Fibroblast of skin of scalp (primary cell): Measurements from ENCODE around the gene SIM1. TPM values are rescaled to one million over a fixed set of nuclear protein-coding genes. Genes with fewer than 3 reads are reported as not detected.
A peak's percentile ranks its signal among the peaks of the same experiment; 100 is the strongest.

ENCODE experiments used
- DNase-seq: peaks from one replicate; pipeline ENCODE4 v3.0.0-alpha.2; 2013
- polyA plus RNA-seq, 2 experiments: library from polyadenylated mRNA; unstranded; fragments of 120-200 nt; gene quantifications; one replicate each; pipeline ENCODE4 v1.2.1, GENCODE V29; 2013; ENCODE audit not compliant: insufficient read length in 2 of 2

SIM1 gene, protein sequence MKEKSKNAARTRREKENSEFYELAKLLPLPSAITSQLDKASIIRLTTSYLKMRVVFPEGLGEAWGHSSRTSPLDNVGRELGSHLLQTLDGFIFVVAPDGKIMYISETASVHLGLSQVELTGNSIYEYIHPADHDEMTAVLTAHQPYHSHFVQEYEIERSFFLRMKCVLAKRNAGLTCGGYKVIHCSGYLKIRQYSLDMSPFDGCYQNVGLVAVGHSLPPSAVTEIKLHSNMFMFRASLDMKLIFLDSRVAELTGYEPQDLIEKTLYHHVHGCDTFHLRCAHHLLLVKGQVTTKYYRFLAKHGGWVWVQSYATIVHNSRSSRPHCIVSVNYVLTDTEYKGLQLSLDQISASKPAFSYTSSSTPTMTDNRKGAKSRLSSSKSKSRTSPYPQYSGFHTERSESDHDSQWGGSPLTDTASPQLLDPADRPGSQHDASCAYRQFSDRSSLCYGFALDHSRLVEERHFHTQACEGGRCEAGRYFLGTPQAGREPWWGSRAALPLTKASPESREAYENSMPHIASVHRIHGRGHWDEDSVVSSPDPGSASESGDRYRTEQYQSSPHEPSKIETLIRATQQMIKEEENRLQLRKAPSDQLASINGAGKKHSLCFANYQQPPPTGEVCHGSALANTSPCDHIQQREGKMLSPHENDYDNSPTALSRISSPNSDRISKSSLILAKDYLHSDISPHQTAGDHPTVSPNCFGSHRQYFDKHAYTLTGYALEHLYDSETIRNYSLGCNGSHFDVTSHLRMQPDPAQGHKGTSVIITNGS
- polyA plus RNA-seq (2013, experiment 1 of 2; ENCODE audit: insufficient read length) = 6.9 TPM
- 7.4 TPM for polyA plus RNA-seq (2013, experiment 2 of 2; ENCODE audit: insufficient read length)

DNA sequence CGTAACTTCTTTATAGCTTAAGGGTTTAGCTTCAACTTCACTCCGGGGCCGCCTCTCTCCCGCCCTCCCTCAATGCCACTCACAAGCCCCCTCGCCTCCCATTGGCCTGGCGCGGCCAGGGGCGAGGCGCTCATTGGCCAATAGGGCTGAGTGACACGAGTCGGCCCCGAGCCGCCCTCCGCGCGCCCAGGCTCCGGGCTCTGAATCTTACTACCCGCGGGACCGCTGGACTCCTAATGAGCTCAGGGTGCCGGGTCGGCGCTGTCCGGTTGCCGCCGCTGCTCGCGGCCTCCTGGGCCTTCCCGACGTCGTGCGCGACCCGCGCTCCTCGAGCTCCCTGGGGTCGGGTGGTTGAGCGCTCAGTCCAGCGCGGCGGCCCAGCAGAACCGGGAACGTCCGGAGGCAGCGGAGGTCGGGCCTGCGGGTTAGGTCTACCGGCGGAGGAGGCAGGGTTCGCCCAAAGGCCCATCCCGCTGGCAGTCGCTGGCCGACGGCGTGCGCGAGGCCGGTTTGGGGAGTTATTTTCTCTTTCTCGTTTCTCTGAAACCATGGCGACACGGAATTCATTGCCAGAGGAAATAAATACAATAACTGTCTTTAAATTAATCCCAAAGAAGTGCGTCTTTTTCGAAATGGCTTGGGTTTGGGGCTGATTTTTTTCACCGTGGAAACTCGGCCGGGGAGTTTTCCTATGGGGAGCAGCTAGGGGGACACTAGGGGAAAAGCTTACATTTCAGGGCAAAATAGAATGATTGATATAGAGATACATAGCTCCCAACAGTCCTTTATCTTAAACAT, at the start of gene SIM1:
SIM1 (minus strand) TSS at position 19 of the 798 bp plus-strand sequence. CDS start 1,453 bp downstream, outside the sequence.
- DNase-seq = peak; percentile 98

GRCh38 chr6:100512203-100512862, 47.6 kb upstream of the SIM1 start:
- DNase-seq = peak; percentile 71

GRCh38 chr6:100509101-100509500, 44.4 kb upstream of the SIM1 start:
- no peak for DNase-seq

DNA sequence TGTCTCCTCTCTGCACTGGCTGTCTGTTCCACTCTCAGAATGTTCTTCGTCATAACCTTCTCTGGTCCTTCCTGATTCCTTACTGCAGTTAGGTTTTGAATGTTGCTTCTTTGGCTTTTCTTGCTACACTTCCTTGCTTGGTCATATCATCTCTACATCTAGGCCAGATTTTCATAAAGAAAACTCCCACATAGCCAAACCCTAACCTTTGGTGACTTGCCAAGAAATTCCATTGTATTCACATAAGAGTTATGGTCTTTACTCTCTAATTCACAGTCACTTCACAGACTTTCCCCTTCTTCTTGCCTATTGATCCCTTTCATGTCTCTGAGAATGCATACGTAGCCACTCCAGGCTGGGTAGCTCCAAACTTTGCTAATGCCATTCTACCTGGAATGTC, 41.9 kb upstream of the SIM1 start:
- peak; percentile 74 for DNase-seq

DNA sequence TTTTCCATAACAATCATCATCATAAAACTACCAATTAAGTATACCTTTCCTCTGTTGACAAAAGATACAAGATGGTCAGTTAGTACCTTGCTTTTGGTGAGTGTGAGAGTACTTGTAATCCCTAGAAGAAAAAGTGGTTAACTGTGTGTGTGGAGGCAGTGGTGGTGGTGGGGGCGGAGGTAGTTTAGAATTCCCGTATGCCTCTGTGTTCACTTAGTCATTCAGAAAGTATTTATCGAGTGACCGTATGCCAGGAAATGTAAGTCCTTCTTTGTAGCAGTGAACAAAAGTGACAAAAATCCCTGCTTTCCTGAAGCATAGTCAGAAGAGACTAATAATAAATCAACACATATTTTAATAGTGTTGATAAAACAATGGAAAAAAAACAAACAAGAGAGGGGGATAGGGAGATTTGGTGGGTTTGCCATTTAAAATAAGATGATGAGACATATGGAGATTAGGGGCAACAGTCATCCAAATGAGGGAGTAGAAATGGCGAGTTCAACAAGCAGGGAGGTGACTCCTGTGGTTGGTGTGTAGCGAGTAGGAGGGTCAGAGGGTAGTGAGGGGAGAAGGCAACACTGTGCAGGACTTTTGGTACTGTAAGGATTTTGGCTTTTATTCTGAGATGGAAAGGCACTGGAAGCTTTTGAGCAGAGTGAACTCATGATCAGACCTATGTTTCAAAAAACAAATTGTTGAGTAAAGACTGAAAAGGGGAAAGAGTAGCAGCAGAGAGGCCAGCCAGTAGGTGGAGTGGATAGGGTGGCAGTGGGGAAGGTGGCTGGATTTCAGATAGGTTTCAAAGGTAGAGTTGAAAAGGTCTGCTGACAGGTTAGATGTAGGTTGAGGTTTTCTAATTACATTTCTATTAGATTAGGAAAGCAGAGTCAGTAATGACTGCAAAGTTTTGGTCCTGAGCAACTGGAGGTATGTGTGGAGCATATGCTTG, 40.3 kb upstream of the SIM1 start:
- DNase-seq = peak; percentile 82

GRCh38 chr6:100503043-100503705, 38.5 kb upstream of the SIM1 start:
- no peak for DNase-seq

DNA sequence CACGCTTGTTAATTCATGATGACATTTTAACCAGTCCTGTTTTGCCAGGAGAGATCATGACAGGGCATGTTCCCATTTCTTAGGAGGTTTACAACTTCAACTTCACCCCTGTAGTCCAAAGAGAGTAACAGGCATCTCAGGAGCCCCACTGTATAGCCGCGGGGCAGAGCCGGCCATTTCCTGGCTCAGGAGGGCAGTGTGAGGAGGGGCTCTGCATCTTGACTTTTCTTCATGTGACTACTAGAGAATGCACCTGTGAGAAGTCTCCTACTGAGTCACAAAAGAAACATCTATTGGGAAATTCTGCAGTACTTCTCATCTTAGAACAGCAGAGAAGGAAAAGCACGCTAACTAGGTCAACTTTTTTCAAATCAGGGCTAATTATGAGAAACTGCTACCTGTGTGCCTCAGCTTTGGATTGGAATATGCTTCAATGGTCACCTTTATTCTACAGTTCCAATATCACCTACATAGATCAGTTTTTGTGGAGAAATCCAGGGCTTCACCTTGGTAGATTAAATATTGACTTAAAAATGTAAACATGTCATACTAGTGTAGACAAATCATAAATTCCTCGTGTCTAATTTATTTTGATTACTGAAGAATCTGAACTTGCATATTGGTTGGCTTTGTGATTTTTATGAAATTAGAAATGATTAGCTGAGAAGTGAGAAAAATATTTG, 28.6 kb upstream of the SIM1 start:
- no peak for DNase-seq

DNA sequence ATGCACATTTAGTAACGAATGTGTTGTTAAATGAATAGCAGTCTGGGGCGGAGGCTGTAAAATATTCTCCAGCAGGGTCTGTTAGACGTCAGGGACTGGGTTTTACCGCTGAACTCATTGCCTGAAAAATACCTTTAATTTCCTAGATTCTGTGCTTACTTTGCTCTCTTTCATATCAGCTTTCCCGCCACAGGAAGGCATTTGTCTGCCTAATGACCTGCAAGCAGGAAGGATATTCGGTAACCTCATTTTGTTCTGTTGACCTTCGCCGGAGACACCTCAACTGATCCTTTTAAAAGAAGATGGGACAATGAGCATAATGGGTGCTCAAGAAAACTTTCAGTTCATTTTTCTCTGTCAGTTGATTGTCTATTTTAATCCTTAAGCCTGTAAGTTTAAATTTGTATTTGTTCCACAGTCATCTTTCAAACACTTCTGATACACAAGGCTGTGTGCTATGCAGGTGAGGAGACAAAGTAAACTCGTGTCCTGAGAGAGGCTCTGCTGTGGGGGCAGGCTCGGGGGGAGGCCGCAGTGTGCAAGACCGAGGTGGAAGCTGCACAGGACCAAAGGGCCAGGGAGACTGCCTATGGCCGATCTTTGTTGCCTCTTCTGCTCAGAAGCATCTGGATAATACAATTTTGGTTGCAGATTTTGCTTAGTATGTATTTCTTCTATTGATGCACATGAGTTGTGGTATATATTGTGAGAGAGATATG, 27.4 kb upstream of the SIM1 start:
- DNase-seq = no peak

- no peak for DNase-seq
Observed at GRCh38 chr6:100490065-100490464, 25.3 kb upstream of the SIM1 start.

DNA sequence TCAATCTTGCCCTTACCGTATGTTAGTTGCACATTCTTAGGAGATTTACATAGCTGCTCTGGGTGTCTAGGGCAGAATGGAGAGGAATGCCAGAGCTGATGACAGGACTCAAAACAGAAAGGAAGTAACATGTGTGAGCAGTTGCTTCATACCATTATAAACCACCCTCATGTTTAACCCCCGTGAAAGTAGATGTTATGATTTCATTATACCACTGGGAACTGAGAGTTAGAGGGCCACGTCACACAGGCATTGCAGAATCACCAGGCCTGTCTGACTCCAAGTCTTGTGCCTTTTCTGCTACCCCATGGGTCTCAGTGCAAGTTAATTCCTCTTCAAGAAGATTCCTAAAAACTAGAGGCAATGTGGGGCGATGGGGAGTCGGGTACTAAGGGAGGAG, 23.5 kb upstream of the SIM1 start:
- DNase-seq = peak; percentile 81

DNA sequence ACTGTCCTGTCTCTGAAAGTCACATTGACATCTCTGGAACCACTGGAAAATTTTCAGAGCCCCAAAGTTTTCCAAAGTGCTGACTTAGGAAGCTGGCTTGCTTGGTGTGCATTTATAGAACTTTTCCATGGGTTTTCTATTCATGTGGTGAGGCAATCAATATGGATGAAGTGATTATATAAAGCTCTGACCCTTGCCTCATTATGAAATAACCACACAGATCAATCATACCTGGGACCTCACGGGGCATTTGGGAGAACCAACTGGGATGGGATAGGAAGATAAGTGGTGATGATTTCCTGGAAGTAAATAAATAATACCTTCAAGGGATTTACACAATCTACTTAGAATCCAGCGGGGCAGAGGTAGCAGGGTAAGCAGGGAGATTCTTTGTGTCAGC, 22.9 kb upstream of the SIM1 start:
- no peak for DNase-seq

DNA sequence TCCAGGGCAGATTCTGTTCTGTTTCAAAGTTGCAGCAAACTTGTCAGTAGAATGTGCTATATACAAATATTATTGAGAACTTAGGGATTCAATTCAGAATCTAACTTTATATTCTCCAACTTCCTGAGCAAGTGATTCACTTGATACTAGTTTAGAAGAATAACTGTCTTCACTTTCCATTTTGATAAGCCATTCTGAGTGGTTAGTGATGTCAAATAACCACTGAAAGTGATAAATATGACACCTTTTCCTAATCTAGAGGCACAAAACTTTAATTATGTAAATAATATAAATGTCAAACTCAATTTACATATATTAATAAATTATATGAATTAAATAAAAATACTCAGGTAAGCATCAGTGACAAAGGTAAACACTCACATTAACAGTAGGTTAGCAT, 20.5 kb upstream of the SIM1 start:
- no peak for DNase-seq

GRCh38 chr6:100484474-100484873, 19.8 kb upstream of the SIM1 start:
- DNase-seq = no peak

DNA sequence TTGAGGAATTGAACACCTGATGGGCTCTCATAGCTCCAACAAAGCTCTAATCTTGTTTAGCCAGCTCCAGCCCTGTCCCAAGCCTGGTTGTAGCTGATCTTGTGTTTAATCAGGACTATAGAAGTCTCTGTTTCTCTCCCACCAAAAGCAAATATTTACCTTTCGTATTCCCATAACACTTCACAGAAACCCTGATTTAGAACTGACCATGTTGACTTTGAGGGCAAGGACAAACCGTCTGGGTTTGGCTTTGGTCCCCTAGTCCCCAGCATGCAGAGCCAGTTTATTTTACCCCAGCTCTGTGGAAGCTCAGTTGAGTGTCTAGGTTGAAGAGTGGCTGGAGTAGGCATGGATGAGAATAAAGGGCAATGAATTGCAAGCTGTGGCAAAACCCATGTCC, 18.0 kb upstream of the SIM1 start:
- DNase-seq = no peak

- DNase-seq = peak; percentile 63
Observed at GRCh38 chr6:100479179-100480035, 14.7 kb upstream of the SIM1 start.

- no peak for DNase-seq
Observed at GRCh38 chr6:100475554-100476320, 11.0 kb upstream of the SIM1 start.

DNA sequence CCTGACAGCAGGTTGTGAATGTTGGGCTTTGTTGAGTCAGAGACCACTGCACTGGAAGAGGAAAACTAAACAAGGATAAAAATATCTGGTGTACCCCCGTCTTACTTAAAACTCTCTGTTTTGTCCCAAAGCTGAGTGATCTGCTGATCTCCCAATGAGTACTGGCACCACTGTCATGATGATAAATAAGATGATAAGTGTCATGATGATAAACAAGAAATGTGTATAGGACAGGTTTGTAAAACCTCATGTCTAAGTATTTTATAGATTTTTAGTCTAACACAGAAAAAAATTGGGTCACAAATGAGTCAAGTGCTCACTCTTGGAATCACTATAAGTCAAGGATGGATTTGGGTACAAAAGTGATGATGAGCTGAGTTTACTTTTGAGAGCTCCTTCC, 8.5 kb upstream of the SIM1 start:
- DNase-seq = no peak
